ENCODE data around the gene OR2A5. TPM values are rescaled to one million over a fixed set of nuclear protein-coding genes. Genes with fewer than 3 reads are reported as not detected.

Gene OR2A5
- total RNA-seq, 1 experiment from 2014 or later = not detected

Other genes with a start within 250 kb of the OR2A5 start
- 43.8 and 66.8 TPM in 2 replicates for gene TCAF1, start 146.8 kb upstream of the OR2A5 start, total RNA-seq (2014; rRNA removed; shearing (Covaris generic))
- gene OR2F2, start 113.7 kb upstream of the OR2A5 start, total RNA-seq (2014; rRNA removed; shearing (Covaris generic)) = not detected in 2 replicates
- gene OR2F1, start 94.1 kb upstream of the OR2A5 start, total RNA-seq (2014; rRNA removed; shearing (Covaris generic)) = not detected in 2 replicates
- not detected in 2 replicates for gene OR6B1, start 48.6 kb upstream of the OR2A5 start, total RNA-seq (2014; rRNA removed; shearing (Covaris generic))
- not detected in 2 replicates for gene OR2A25, start 20.9 kb downstream of the OR2A5 start, total RNA-seq (2014; rRNA removed; shearing (Covaris generic))
- gene OR2A12, start 37.3 kb downstream of the OR2A5 start, total RNA-seq (2014; rRNA removed; shearing (Covaris generic)) = not detected in 2 replicates
- gene OR2A2, start 60.6 kb downstream of the OR2A5 start, total RNA-seq (2014; rRNA removed; shearing (Covaris generic)) = not detected in 2 replicates
- gene OR2A14, start 74.2 kb downstream of the OR2A5 start, total RNA-seq (2014; rRNA removed; shearing (Covaris generic)) = not detected in 2 replicates
- 0.09 and 0.23 TPM in 2 replicates for gene CTAGE4, start 134.5 kb downstream of the OR2A5 start, total RNA-seq (2014; rRNA removed; shearing (Covaris generic))
- 0.95 and 3.6 TPM in 2 replicates for gene ARHGEF35, start 146.9 kb downstream of the OR2A5 start, total RNA-seq (2014; rRNA removed; shearing (Covaris generic))
- not detected in 2 replicates for gene OR2A42, start 190.7 kb downstream of the OR2A5 start, total RNA-seq (2014; rRNA removed; shearing (Covaris generic))
- 0.11 TPM in 1 of 2 replicates, not detected in the other for gene OR2A7, start 215.8 kb downstream of the OR2A5 start, total RNA-seq (2014; rRNA removed; shearing (Covaris generic))
- gene CTAGE8, start 220.3 kb downstream of the OR2A5 start, total RNA-seq (2014; rRNA removed; shearing (Covaris generic)) = 0.09 and 0.23 TPM in 2 replicates